GM18873 (cell line): ENCODE data around the gene PIGO.

Source experiments
- ATAC-seq: cut with Tn5 transposase; IDR thresholded peaks from one replicate; pipeline ENCODE4 v1.9.1; 2021; ENCODE audit warnings: mild to moderate bottlenecking, moderate library complexity, moderate number of reproducible peaks; ENCODE audit not compliant: unreplicated experiment, low FRiP score

Gene PIGO

GRCh38 chr9:35096035-35096849 lies at the start of gene PIGO:
Gene PIGO, minus strand, starts transcription at chr9:35096591. Its CDS starts 1,026 bp downstream, at chr9:35095565.
- peak; percentile 64 for ATAC-seq

GRCh38 chr9:35142037-35142436 lies 45.6 kb upstream of the PIGO start:
- no peak for ATAC-seq

GRCh38 chr9:35140093-35140492 lies 43.7 kb upstream of the PIGO start:
- ATAC-seq = no peak

- no peak for ATAC-seq
Measured at GRCh38 chr9:35136866-35137265, 40.5 kb upstream of the PIGO start.

GRCh38 chr9:35135988-35136387 lies 39.6 kb upstream of the PIGO start:
- no peak for ATAC-seq

- no peak for ATAC-seq
Measured at GRCh38 chr9:35134920-35135319, 38.5 kb upstream of the PIGO start.

GRCh38 chr9:35116898-35117551 lies 20.6 kb upstream of the PIGO start:
- ATAC-seq = peak; percentile 36

GRCh38 chr9:35116539-35116897 lies 20.1 kb upstream of the PIGO start:
- peak; percentile 7 for ATAC-seq

- peak; percentile 47 for ATAC-seq
Measured at GRCh38 chr9:35115680-35116538, 19.5 kb upstream of the PIGO start, which contains the start of gene ATOSB. Gene ATOSB, minus strand, starts transcription at chr9:35115862. Its CDS starts 7,588 bp downstream, at chr9:35108274.

- no peak for ATAC-seq
Measured at GRCh38 chr9:35114840-35115628, 18.6 kb upstream of the PIGO start.

GRCh38 chr9:35114113-35114839 lies 17.9 kb upstream of the PIGO start:
- no peak for ATAC-seq

GRCh38 chr9:35112257-35113020 lies 16.0 kb upstream of the PIGO start:
- ATAC-seq = no peak

- ATAC-seq = peak; percentile 68
Measured at GRCh38 chr9:35111001-35111933, 14.9 kb upstream of the PIGO start.

GRCh38 chr9:35110327-35110761 lies 14.0 kb upstream of the PIGO start:
- ATAC-seq = no peak

GRCh38 chr9:35108946-35109575 lies 12.7 kb upstream of the PIGO start:
- no peak for ATAC-seq

- no peak for ATAC-seq
Measured at GRCh38 chr9:35108461-35108860, 12.1 kb upstream of the PIGO start.
